ENCODE data around the gene PDZD2.

Gene PDZD2

DNA sequence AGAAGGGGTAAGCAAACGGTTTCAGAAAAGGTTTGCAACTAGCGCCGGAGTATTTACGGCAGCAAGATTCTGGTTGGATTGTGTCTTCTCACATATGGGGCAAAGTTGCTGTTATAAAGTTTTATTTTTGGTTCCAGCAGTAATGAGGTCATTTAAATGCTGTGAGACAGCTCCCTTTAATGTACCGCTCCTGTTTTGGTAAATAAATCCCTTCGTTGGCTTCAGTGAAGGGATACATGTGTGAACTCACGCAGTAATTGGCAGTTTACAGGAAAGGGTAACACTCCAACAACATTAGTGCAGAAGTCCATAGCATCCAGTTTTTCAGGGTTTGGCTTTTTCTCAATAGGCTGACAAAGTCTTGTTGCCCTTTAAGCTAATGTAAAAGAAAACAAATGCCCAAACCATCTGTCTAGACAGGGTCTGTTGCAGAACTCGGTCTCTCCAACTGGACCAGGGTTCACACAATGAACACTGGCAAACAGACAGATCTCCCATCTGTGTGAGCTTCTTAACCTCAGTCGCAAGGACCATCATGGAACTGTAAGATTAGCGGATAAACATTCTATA lies 351.2 kb downstream of the PDZD2 start:
- Histone ChIP-seq H3K79me1 (ENCODE audit: low read length) (no peaks in the 10 kb centered on the region), H4K91ac (ENCODE audit: low read depth, low read length) (no peak overlapping the region), H3K79me2 (ENCODE audit: control insufficient read depth, insufficient read depth, low read length, poor library complexity) (no peaks in the 10 kb centered on the region), H4K8ac (ENCODE audit: low read depth, low read length) (no peak overlapping the region), H3K9me3 (ENCODE audit: insufficient read depth, low read depth, low read length) (peaks cover 5% of the 10 kb centered on the region), H3K4ac (ENCODE audit: low read depth, low read length) (no peak overlapping the region), H3K27me3 (ENCODE audit: insufficient read depth, low read length) (no peaks in the 10 kb centered on the region), H3K23ac (ENCODE audit: low read length) (no peak overlapping the region), H4K12ac (ENCODE audit: low read depth, low read length) (no peak overlapping the region), H3K18ac (ENCODE audit: low read length) (no peak overlapping the region), H2AK5ac (ENCODE audit: low read length) (no peak overlapping the region), H3K36me3 (ENCODE audit: control insufficient read depth in 1 of 2, insufficient read depth in 2 of 2, low read length in 2 of 2) (no peaks in the 10 kb centered on the region), H2AFZ (ENCODE audit: insufficient read depth, low read length, poor library complexity) (no peak overlapping the region), H2BK5ac (ENCODE audit: low read depth, low read length, poor library complexity) (no peak overlapping the region), H3K9ac (ENCODE audit: low read length) (no peak overlapping the region), H2BK12ac (ENCODE audit: low read length) (no peak overlapping the region), H3K14ac (ENCODE audit: low read length) (no peak overlapping the region), H3K4me3 (ENCODE audit: low read depth, low read length) (no peak overlapping the region), H3K27ac (ENCODE audit: low read depth, low read length) (no peak overlapping the region), H2BK120ac (ENCODE audit: insufficient read depth, low read length, poor library complexity) (no peak overlapping the region), H3K4me1 (ENCODE audit: control insufficient read depth in 1 of 2, insufficient read depth in 2 of 2, low read length in 2 of 2) (no peaks in the 10 kb centered on the region), H3K4me2 (ENCODE audit: low read length) (no peak overlapping the region)
- peak in 1 of 2 donors; percentile 31 for DNase-seq
- WGBS (ENCODE audit: extremely low coverage, insufficient coverage, insufficient read length), result no CpG with 5 or more reads among the region's 10 CpGs

- Histone ChIP-seq H2BK120ac (ENCODE audit: insufficient read depth, low read length, poor library complexity) (no peak overlapping the region), H2AK5ac (ENCODE audit: low read length) (no peak overlapping the region), H3K36me3 (ENCODE audit: control insufficient read depth in 1 of 2, insufficient read depth in 2 of 2, low read length in 2 of 2) (no peaks in the 10 kb centered on the region), H4K12ac (ENCODE audit: low read depth, low read length) (no peak overlapping the region), H4K8ac (ENCODE audit: low read depth, low read length) (no peak overlapping the region), H2BK5ac (ENCODE audit: low read depth, low read length, poor library complexity) (no peak overlapping the region), H3K23ac (ENCODE audit: low read length) (no peak overlapping the region), H3K27ac (ENCODE audit: low read depth, low read length) (no peak overlapping the region), H3K9ac (ENCODE audit: low read length) (no peak overlapping the region), H2AFZ (ENCODE audit: insufficient read depth, low read length, poor library complexity) (no peak overlapping the region), H3K14ac (ENCODE audit: low read length) (no peak overlapping the region), H3K9me3 (ENCODE audit: insufficient read depth, low read depth, low read length) (peaks cover 5% of the 10 kb centered on the region), H3K18ac (ENCODE audit: low read length) (no peak overlapping the region), H3K79me2 (ENCODE audit: control insufficient read depth, insufficient read depth, low read length, poor library complexity) (no peaks in the 10 kb centered on the region), H3K4ac (ENCODE audit: low read depth, low read length) (no peak overlapping the region), H3K4me3 (ENCODE audit: low read depth, low read length) (no peak overlapping the region), H3K27me3 (ENCODE audit: insufficient read depth, low read length) (no peaks in the 10 kb centered on the region), H3K4me2 (ENCODE audit: low read length) (no peak overlapping the region), H3K79me1 (ENCODE audit: low read length) (no peaks in the 10 kb centered on the region), H3K4me1 (ENCODE audit: control insufficient read depth in 1 of 2, insufficient read depth in 2 of 2, low read length in 2 of 2) (no peaks in the 10 kb centered on the region), H4K91ac (ENCODE audit: low read depth, low read length) (no peak overlapping the region), H2BK12ac (ENCODE audit: low read length) (no peak overlapping the region)
- DNase-seq, result peak; percentile 70 to 78
- WGBS (ENCODE audit: extremely low coverage, insufficient coverage, insufficient read length), result no CpG with 5 or more reads among the region's 3 CpGs
Measured at GRCh38 chr5:31990701-31991110, 351.8 kb downstream of the PDZD2 start.

- H3K4me1 ChIP-seq (ENCODE audit: control insufficient read depth in 1 of 2, insufficient read depth in 2 of 2, low read length in 2 of 2), result no peaks in the 10 kb centered on the region
- peaks cover 3% of the 10 kb centered on the region for H3K9me3 ChIP-seq (ENCODE audit: insufficient read depth, low read depth, low read length)
- H3K79me2 ChIP-seq (ENCODE audit: control insufficient read depth, insufficient read depth, low read length, poor library complexity), result no peaks in the 10 kb centered on the region
- no peaks in the 10 kb centered on the region for H3K27me3 ChIP-seq (ENCODE audit: insufficient read depth, low read length)
- H2BK120ac ChIP-seq (ENCODE audit: insufficient read depth, low read length, poor library complexity), result no peak overlapping the region
- no peak overlapping the region for H3K4me2 ChIP-seq (ENCODE audit: low read length)
- H3K23ac ChIP-seq (ENCODE audit: low read length), result no peak overlapping the region
- no peak overlapping the region for H2AK5ac ChIP-seq (ENCODE audit: low read length)
- H4K91ac ChIP-seq (ENCODE audit: low read depth, low read length), result no peak overlapping the region
- no peak overlapping the region for H2BK12ac ChIP-seq (ENCODE audit: low read length)
- H2AFZ ChIP-seq (ENCODE audit: insufficient read depth, low read length, poor library complexity), result no peak overlapping the region
- no peak overlapping the region for H3K14ac ChIP-seq (ENCODE audit: low read length)
- no peak overlapping the region for H4K12ac ChIP-seq (ENCODE audit: low read depth, low read length)
- H3K4me3 ChIP-seq (ENCODE audit: low read depth, low read length), result no peak overlapping the region
- H3K18ac ChIP-seq (ENCODE audit: low read length), result no peak overlapping the region
- H2BK5ac ChIP-seq (ENCODE audit: low read depth, low read length, poor library complexity), result no peak overlapping the region
- no peak overlapping the region for H3K9ac ChIP-seq (ENCODE audit: low read length)
- H3K36me3 ChIP-seq (ENCODE audit: control insufficient read depth in 1 of 2, insufficient read depth in 2 of 2, low read length in 2 of 2), result no peaks in the 10 kb centered on the region
- WGBS (ENCODE audit: extremely low coverage, insufficient coverage, insufficient read length), result no CpG with 5 or more reads among the region's 2 CpGs
- no peak overlapping the region for H3K4ac ChIP-seq (ENCODE audit: low read depth, low read length)
- no peak for DNase-seq
- no peak overlapping the region for H3K27ac ChIP-seq (ENCODE audit: low read depth, low read length)
- no peak overlapping the region for H4K8ac ChIP-seq (ENCODE audit: low read depth, low read length)
- no peaks in the 10 kb centered on the region for H3K79me1 ChIP-seq (ENCODE audit: low read length)
Measured at GRCh38 chr5:31992377-31992776, 353.4 kb downstream of the PDZD2 start.

DNA sequence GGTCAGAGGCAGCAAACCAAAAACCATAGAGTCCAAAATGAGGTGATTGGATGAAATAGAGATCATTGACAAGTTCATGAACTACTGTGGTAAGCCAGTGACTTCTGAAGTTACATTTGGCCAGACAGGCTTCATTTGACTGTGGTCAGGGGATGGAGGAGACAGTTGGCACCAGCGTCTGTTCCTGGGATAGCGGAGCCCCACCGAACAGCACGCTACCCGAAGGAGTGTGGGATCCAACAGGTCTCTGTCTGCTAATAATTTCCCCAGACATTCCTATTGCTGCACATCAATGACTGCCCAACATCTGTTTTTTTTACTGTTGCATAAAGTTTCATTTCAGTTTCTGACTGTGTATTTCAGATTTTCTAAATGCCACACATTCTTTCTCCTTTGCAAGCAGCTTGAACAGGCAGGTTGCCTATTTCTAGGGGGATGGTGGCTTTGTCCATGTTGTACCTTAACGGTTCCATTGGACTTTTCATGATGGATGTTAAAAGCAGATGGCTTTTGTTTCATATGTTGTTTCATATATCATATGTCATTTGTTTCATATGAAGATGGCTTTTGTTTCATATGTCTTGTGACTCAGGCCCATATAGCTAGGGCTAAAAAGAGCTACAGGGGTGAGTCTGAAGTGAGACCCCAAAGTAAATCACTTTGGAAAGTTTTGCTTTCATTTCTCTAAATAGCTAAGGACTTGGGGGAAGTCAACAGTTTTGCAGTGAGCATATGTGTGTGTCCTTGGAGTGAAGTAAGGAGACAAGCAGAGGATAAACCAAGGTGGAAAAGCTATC lies 354.4 kb downstream of the PDZD2 start:
- Histone ChIP-seq H2AK5ac (ENCODE audit: low read length) (no peak overlapping the region), H3K9ac (ENCODE audit: low read length) (no peak overlapping the region), H2BK12ac (ENCODE audit: low read length) (no peak overlapping the region), H3K27me3 (ENCODE audit: insufficient read depth, low read length) (no peaks in the 10 kb centered on the region), H4K8ac (ENCODE audit: low read depth, low read length) (no peak overlapping the region), H3K23ac (ENCODE audit: low read length) (no peak overlapping the region), H3K4ac (ENCODE audit: low read depth, low read length) (no peak overlapping the region), H2AFZ (ENCODE audit: insufficient read depth, low read length, poor library complexity) (no peak overlapping the region), H2BK5ac (ENCODE audit: low read depth, low read length, poor library complexity) (no peak overlapping the region), H4K91ac (ENCODE audit: low read depth, low read length) (no peak overlapping the region), H3K4me3 (ENCODE audit: low read depth, low read length) (no peak overlapping the region), H3K18ac (ENCODE audit: low read length) (no peak overlapping the region), H3K4me1 (ENCODE audit: control insufficient read depth in 1 of 2, insufficient read depth in 2 of 2, low read length in 2 of 2) (no peaks in the 10 kb centered on the region), H3K27ac (ENCODE audit: low read depth, low read length) (no peak overlapping the region), H2BK120ac (ENCODE audit: insufficient read depth, low read length, poor library complexity) (no peak overlapping the region), H4K12ac (ENCODE audit: low read depth, low read length) (no peak overlapping the region), H3K14ac (ENCODE audit: low read length) (no peak overlapping the region), H3K9me3 (ENCODE audit: insufficient read depth, low read depth, low read length) (no peaks in the 10 kb centered on the region), H3K79me1 (ENCODE audit: low read length) (no peaks in the 10 kb centered on the region), H3K4me2 (ENCODE audit: low read length) (no peak overlapping the region), H3K36me3 (ENCODE audit: control insufficient read depth in 1 of 2, insufficient read depth in 2 of 2, low read length in 2 of 2) (no peaks in the 10 kb centered on the region), H3K79me2 (ENCODE audit: control insufficient read depth, insufficient read depth, low read length, poor library complexity) (no peaks in the 10 kb centered on the region)
- WGBS (ENCODE audit: extremely low coverage, insufficient coverage, insufficient read length), result no CpG with 5 or more reads among the region's 6 CpGs
- DNase-seq, result peak in 1 of 2 donors; percentile 75
